SW 1271 (cell line): Measurements from ENCODE around the gene KRT31.
"Not testable (repeated sequence)": the region's sequence is repeated elsewhere in the genome, so short reads cannot be mapped to it uniquely, and the experiment has no call there.

Source experiments
- DNase-seq, 2 experiments: peaks; one replicate each; lab custom pipeline; 2025; lab: John Stamatoyannopoulos, UW

KRT31 gene

DNA sequence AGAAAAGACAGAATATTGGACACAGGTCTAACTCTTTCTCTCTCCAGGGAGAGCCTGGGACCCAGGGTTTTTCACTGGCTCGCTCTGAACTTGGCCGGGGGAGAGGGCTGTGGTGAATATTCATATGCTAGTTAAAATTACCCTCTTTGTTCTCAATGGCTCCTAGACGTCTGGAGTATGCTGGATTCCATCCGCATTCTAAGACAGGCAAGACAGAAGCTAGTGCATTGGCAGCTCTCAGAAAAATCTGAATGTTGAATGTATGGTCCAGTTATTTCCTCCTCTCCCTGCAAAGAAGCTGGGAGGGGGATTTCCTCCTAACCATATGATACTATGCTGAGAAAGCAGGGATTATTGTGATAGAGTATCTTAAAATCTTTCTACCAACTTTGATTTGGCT is 9.7 kb downstream of the KRT31 start:
- DNase-seq, result no peak

DNA sequence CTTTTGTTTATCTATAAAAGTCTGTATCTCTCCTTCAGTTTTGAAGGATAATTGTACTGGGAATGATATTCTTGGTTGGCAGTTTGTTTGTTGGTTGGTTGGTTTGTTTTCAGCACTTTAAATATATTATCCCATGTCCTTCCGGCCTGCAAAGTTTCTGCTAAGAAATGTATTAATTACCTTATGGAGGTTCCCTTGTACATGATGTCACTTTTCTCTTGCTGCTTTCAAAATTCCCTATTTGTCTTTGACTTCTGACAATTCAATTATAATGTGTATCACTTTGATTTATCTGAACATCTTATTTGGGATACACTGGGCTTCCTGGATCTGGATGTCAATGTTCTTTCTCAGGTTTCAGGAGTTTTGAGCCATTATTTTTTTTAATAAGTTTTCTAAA is 11.2 kb downstream of the KRT31 start:
- no peak for DNase-seq

DNA sequence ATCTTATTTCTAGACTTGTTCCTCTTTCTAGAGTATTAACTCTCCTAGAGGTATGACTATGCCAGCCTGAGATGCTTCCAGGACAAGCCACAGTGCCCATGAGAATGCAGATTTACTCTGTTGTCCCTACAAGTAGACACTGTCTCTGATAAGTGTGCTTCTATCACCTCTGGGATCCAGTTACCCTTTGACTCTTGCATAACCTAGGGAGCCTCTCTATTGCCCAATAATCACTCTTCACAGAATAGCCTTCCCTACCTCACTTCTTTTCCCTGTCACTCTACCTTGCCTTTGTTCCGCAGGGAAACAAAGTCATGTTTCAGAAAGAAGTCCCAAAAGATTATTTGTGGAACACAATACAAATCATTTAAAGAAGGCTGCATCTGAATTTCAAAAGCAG is 13.7 kb downstream of the KRT31 start:
- DNase-seq, result no peak

DNA sequence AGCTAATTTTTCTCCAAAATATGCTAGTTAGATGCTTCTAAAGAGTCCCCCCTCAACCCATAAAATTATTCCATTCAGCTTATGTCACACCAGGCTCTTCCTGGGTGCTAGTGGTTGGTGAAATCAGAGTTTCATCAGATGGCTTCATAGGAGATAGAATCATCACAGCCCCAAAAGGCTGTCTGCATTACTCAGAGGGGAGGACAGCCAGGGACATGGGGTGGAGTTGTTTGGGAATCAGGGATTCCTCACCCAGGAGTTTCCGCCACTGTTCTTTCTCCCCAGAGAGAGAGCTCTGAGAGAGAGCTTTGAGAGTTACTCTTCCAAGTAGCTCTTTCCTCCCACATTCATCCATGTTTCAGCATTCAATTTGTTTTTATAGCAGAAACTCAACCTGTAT is 15.0 kb downstream of the KRT31 start:
- no peak for DNase-seq

DNA sequence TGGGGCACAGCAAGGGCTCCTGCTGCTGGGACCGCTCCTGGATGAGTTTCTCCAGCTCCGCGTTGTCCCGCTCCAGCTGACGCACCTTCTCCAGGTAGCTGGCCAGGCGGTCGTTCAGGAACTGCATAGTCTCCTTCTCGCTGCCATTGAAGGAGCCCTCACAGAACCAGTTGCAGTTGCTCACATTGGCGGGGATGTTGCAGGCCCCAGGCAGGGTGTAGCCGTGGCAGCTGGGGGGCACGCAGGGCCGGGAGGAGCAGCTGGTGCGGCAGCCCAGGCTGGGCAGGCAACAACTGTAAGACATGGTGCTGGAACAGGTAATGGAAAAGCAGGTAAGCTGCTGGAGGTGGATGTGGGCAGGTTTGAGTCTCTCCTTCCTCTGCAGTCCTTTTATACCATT is 15.5 kb downstream of the KRT31 start, which contains the start of gene KRT34:
TSS of gene KRT34 (minus strand) at position 364 of the 400 bp plus-strand sequence. CDS start at position 304, 60 bp downstream.
- not testable (repeated sequence) for DNase-seq

DNA sequence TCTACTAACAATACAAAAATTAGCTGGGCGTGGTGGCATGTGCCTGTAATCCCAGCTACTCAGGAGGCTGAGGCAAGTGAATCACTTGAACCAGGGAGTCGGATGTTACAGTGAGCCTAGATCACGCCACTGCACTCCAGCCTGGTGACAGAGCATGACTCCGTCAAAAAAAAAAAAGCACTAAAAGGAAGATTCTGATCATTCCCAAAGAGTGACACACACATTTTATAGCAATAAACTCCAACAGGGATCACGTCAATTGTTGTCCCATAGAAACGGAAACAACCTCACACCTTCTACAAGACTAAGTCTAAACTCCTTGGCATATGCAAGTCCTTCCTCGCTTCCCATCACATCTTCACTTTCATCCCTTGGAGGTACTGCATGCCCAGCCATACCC is 17.3 kb downstream of the KRT31 start:
- peak; percentile 49 to 64 for DNase-seq

DNA sequence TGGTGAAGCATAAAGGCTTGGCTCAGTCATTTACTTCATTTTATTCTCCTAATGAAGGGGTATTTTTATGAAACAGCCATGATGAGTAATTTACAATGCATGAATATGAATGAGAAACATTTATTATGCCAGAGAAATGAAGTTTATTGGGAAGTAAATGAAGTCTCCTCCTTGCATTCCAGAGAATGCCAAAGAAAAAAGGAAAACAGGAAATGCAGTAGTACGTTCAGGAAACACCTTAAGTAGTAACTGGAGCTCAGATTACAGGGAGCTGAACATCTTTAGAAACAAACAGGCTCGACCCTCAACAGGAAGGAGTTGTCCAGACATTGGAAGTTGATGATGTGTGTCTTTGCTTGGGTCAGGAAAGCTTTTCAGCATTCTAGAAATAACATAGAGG is 19.9 kb downstream of the KRT31 start:
- DNase-seq, result no peak

DNA sequence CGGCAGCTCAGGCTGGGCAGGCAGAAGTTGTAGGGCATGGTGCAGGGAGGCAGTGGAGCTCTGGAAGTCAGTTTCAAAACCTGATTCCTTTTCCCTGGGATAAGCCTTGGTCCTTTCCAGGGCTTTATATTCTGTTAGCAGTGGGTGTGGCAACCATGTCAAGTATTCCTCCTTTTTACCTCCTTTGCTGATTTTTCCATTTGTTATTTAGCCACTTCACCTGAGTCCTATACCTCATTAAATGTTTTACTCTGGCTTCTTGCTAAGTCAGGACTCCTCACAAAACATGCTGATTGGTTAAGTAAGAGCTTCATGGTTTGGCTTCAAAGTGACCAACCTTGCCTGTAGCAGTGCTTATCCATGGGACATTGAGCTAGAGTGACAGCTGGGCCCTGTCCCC is 27.7 kb downstream of the KRT31 start, which contains the start of gene KRT33B:
TSS of gene KRT33B (minus strand) at position 101 of the 400 bp plus-strand sequence. CDS start at position 38, 63 bp downstream.
- DNase-seq, result no peak

DNA sequence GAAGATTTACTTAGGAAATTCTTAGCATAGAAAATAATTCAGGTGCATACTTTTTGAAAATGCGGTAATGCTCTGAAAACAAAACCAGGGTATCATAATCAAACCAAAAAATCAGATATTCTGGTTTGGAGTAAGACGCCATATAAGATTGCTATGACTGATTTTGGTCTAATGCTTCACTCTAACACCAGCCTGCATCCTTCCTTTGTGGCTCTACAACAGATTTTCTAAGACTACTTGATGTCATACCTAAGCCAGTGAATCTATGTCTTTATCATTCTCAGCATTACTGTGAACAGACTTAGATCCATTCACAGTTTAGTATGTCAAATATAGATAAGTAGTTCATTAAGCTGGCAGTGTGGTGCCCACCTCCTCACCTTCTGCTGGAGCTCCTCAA is 28.4 kb downstream of the KRT31 start:
- DNase-seq, result no peak

DNA sequence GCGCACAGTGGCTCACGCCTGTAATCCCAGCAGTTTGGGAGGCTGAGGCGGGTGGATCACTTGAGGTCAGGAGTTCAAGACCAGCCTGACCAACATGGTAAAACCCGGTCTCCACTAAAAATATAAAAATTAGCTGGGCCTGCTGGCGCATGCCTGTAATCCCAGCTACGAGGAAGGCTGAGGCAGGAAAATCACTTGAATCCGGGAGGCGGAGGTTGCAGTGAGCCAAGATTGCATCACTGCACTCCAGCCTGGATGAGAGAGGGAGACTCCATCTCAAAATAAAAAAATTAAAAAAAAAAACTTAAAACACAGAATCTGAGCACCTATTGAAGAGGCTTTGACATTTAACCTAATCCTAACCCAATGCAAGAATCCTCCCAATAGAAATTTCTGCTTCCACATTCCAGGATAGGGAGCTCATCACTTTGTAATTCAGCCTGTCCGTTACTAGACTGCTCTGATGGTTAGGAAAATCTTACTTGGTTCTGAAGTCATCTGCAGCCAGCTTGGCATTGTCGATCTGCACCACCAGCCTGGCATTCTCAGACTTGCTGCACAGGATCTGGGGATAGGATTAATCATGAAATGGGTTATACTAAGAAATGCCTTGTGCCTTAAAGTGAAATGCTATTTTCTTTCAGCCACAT is 29.9 kb downstream of the KRT31 start:
- DNase-seq, result peak in 1 of 2 experiments; percentile 16

DNA sequence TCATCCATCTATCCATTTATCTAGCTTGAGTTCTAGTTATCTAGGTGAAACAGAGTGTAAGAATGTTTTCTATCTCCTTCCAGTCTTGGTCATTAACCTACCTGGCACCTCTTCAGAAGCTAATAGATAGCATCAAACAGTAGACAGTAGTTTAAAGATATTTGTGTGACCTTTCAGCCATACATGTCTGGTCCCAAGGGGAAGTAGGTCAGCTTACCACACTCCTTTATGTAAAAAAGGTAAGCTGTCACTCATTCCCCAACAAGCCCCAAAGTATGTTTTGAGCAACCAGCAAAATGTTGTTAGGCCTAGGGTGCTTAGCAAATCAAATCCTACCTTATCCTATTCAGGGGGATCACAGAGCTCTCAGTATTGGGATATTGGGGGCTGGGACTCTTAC is 31.3 kb downstream of the KRT31 start:
- no peak for DNase-seq

DNA sequence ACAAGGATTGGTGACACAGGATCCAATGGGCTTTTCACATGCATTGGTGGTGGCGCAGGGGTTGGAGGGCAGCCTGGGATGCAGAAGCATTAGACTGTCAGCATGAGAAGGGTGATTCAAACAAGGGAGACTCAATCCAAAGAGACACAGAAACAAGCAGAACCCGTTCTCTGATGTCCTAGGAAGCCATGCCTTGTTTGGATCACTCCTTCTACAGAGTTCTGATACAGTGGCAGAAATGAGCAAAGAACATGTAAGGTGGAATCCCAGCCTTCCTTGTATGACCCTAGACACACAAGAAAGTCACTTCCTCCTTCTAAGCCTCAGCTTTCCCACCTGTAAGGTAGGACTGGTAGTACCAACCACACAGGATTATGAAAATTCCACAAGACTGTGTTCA is 33.5 kb downstream of the KRT31 start:
- no peak for DNase-seq

DNA sequence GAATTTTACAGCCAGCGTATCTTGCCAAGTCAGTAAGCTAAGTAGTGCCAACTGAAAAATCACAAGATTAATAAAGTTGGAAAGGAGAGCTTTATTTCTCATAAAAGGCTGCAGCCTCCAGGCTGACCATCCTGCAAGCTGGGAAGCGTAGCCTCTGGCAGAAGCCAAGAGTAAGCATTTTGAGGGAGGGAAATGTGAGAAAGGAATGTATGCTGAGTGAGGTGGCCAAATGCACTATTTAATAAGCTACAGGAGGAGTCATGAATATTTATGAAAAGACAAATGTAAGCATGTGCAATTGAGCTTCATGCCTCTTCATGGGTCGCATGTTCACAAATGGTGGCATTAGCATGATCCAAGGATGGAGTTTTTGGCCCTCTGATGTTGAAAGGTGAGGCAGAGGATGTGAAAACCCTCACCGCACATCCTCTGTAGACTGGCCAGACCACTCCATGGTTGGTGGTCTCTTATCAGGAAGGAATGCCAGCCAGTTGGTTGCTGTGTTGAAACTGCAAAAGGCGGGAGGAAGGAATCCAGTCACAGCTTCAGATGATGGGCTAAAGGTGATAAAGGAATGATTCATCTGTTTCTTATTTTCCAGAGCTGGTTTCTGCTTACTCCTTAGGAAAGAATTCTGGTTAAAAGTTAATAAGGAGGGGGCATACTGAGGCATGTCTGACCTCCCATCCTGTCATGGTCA is 37.0 kb downstream of the KRT31 start:
- DNase-seq, result no peak

DNA sequence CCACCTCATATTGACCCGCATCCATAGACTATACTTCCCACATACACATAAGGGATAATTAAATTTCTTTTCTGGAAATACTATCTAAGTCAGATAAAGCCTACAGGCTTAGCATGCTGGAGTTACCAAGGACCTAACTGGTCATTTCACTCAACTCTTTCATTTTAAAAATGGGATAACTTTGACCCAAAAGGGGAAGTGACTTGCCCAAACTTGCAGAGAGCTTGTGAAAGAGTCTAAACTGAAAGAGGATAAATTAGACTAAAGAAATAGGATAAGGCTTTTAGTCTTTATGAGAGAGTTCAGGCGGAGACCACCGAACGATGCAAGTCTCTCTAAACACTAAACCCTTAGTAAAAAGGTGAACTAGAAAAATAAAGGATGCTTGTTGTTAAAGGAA is 42.9 kb downstream of the KRT31 start:
- no peak for DNase-seq

DNA sequence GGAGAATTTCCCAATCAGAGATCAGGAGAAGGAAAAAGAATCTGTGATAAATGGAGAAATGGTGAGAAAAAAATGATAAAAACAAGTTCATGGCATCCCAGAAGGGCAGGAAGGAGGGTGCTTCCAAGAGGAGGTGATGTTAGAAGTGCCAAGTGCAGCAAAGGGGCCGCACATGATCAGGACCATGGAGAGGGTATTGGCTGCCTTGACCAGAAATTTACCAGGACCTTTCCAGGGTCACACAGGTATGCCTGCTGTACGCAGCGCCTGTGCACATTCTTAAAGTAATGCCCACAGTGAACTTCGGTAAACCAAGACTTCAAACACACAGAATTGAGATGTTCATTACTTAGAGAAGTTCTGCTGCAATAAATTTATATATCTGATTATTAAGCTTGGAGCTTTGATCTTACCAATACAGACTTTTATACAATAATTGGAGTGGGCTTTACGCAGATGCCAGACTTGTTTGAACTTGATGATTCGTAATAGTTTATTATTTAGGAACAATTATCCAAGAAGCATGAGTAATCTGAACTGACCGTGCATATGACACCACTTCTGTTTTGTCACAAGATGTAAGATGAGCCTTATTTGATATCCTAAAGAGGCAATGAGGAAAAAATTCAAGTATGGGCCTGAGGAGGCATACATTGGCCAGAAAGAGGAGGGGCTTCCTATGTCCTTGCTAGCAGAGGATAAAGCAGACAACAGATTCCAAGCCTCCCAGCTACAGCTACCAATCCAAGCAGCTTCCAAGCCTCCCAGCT is 44.6 kb downstream of the KRT31 start:
- DNase-seq, result no peak

DNA sequence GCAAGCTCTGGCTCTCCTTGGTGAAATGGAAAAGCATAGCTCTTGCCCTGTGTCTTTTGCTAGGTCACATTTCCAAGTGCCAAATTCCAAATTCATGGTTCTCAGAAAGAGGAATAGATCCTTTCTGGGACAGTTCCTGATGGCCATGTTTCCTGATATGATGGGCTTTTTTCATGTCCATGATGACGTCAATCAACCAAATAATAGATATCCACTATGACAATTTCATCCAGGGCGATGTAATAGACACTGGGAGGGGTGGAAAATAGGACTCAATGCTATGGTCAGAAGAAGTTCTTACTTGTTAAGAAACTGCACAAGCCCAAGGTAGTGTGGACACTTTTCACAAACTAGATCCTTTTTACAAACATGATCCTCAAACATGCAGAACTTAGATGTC is 46.2 kb downstream of the KRT31 start:
- DNase-seq, result no peak

DNA sequence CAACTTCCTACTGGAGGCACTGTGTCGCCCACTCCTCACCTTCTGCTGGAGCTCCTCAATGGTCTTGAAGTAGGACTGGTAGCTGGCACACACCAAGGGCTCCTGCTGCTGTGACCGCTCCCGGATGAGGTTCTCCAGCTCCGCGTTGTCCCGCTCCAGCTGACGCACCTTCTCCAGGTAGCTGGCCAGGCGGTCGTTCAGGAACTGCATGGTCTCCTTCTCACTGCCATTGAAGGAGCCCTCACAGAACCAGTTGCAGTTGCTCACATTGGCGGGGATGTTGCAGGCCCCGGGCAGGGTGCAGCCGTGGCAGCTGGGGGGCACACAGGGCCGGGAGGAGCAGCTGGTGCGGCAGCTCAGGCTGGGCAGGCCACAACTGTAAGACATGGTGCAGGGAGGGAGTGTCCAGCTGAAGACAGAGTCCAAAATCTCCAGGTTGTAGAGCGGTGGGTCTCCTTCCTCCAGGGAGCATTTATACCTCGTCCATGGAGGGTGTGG is 47.0 kb downstream of the KRT31 start, which contains the start of gene KRT33A:
TSS of gene KRT33A (minus strand) at position 448 of the 498 bp plus-strand sequence. CDS start at position 387, 61 bp downstream.
- DNase-seq, result not testable (repeated sequence)

DNA sequence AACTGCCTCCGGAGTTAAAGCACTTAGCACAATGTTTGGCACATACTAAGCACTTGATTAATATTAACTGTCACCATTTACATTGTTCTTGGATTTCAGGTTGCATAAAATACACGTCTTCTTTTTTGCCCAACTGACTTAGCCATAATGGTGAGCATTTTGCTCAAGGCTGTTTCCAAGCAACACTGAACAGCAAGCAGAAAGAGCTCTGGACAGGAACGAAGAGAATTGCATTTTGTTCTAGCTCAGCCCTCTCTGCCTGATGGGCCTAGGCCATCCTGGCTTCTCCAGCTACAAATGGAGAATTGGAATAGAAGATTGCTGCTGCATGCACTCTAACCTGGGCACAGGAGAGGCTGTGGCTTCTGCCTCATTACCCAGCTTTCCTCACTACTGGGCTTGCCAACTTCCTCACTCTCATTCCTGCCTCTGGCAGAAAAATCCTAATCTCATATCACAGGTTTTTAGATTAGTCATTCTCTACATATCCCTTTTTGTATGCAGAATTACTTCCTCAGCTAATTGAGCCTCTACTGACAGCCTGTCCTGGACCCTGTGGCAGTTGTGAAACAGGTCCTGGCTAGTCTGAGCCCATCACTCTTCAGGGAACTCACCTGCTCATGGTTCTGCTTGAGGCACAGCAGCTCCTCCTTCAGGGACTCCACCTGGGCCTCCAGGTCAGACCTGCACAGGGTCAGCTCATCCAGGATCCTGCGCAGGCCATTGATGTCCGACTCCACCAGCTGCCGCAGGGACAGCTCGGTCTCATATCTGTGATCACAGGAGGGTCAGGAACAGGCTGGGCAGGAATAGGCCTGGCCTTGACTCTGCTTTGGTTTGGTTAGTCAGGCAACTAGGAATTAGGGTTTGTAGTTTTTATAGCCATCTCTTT is 49.3 kb downstream of the KRT31 start:
- DNase-seq, result no peak

DNA sequence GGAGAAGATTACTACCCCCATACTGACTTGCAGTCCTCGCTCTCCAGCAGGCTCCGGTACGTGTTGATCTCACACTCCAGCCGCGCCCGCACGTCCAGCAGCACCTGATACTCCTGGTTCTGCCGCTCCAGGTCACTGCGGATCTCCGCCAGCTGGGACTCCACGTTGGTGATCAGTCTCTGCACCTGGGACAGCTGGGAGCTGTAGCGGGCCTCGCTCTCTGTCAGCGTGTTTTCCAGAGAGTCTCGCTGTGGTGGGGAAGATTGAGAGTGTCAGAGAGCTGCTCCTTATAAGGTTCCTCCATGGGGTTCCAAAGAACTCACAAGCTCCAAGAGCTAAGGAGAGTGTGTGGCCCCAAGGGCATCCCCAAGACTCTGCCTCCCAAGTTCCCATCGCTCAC is 51.0 kb downstream of the KRT31 start:
- DNase-seq, result not testable (repeated sequence)

DNA sequence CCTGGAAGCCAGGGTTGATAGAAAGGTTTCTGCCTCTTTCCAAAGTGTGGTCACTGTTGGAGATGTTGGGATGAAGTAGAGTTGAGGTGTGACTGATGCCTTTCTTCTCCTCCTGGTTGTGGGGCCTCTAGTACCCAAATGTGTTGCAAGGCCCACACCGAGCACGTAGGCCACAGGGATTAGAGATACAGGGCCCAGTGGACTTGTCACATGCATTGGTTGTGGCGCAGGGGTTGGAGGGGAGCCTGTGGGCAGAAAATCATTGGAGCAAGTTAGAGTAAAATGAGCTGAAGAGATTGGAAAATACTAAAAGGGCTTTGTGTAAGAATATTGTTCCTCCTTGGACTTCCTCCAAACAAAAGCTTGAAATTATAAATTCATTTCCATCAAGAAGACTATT is 51.4 kb downstream of the KRT31 start:
- no peak for DNase-seq
